BJ (cell line): Measurements from ENCODE around the gene ZMYM5. TPM values are rescaled to one million over a fixed set of nuclear protein-coding genes. Genes with fewer than 3 reads are reported as not detected.

Experiments used
- CTCF ChIA-PET: fragments of 350-600 bp; formaldehyde crosslinking; extraction: SDS; loops from one replicate; lab custom pipeline; 2021; ENCODE audit warnings: antibody characterized with exemption, inconsistent platforms; lab: Yijun Ruan, JAX
- POLR2A ChIA-PET: fragments of 300-600 bp; sonication (Branson Sonifier 250); formaldehyde crosslinking; extraction: SDS; loops from one replicate; lab custom pipeline; 2021; ENCODE audit warnings: antibody characterized with exemption; lab: Charles Lee
- DNase-seq: peaks from one replicate; pipeline ENCODE4 v3.0.0-alpha.2; 2011; ENCODE audit warnings: low read depth
- H3K27me3 ChIP-seq: 2 replicates; pipeline ENCODE4 v1.6.0; 2011; ENCODE audit warnings: low read length; ENCODE audit not compliant: control insufficient read depth, insufficient read depth
- H3K36me3 ChIP-seq: 2 replicates; pipeline ENCODE4 v1.5.1; 2011; ENCODE audit warnings: low read length; ENCODE audit not compliant: control insufficient read depth, insufficient read depth
- H3K4me3 ChIP-seq: 2 replicates; pipeline ENCODE4 v1.5.1; 2011; ENCODE audit warnings: low read depth, mild to moderate bottlenecking, control low read depth, low read length
- CTCF ChIP-seq: IDR thresholded peaks from 2 replicates; pipeline ENCODE4 v1.5.1; 2011; ENCODE audit warnings: low read depth, mild to moderate bottlenecking, control low read depth, inconsistent platforms, low read length, moderate library complexity; ENCODE audit not compliant: insufficient read depth
- polyA plus RNA-seq: library from polyadenylated mRNA; depleted of rRNA; stranded (reverse); fragments of >200 nt; gene quantifications from 2 replicates; pipeline ENCODE4 v1.2.3, GENCODE V29; 2011

ZMYM5 gene
- polyA plus RNA-seq, 1 experiment, result 4.6 TPM

GRCh38 chr13:19845758-19846157 lies 17.7 kb downstream of the ZMYM5 start:
- ChIA-PET CTCF (interaction anchor here (1.7 kb wide), 1 partner anchor 18 kb away, joined by 5 read pairs; the partner anchor contains the start of gene ZMYM5), POLR2A (interaction anchor here (0.6 kb wide), 1 partner anchor 169 kb away, joined by 3 read pairs; no protein-coding TSS in a partner anchor)
- Histone ChIP-seq H3K36me3 (peaks cover 6% of the 10 kb centered on the region), H3K4me3 (no peak overlapping the region), H3K27me3 (no peaks in the 10 kb centered on the region)
- DNase-seq, result peak; percentile 82
- no peak for TF ChIP-seq CTCF

DNA sequence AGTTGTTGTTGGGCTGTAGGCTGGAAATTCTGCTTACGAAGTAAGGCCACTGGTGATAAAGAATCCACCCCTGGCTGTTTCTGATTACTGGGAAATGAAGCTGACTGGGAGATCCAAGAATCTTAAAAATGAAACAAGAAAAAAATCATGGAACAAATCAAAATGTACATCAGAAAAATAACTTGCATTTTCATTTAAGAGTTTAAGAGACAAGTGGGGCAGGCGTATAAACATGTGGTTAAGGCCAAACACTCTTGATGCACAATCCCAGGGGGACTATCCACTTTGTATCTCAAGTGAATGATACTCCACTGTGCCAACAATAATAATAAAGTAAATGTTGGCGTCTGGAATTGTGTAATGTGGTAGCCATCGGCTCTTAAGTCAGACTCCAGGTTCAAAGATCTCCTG lies 24.6 kb downstream of the ZMYM5 start:
- H3K36me3 ChIP-seq, result peaks cover 6% of the 10 kb centered on the region; the same call in 1 of the 2 replicates
- POLR2A ChIA-PET, result no interaction called here
- no peak for TF ChIP-seq CTCF
- no peak overlapping the region for H3K4me3 ChIP-seq
- no peaks in the 10 kb centered on the region for H3K27me3 ChIP-seq
- peak; percentile 18 for DNase-seq
- CTCF ChIA-PET, result interaction anchor here (1.5 to 2.2 kb wide), 2 partner anchors 22 to 25 kb away, joined by 3 to 4 read pairs; no protein-coding TSS in a partner anchor

DNA sequence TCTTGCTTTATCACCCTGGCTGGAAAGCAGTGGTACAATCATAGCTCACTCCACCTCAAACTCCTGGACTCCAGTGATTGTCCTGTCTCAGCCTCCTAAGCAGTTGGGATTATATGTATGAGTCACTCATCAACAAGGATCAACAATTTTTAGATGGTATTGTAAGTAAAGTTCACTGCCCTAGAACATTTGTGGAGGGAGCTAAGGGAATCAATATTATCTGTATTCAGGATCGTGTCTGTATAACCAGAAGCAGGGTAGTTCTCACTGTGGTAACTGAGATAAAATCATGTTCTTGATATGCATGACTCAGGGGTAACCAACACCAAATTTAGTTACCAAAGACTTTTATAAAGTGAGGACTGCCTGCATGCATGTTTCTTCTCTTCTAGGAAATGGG lies 27.0 kb downstream of the ZMYM5 start:
- DNase-seq, result no peak
- Histone ChIP-seq H3K4me3 (no peak overlapping the region), H3K27me3 (no peaks in the 10 kb centered on the region), H3K36me3 (peaks cover 8% of the 10 kb centered on the region)
- ChIA-PET CTCF (no interaction called here), POLR2A (no interaction called here)
- no peak for TF ChIP-seq CTCF

DNA sequence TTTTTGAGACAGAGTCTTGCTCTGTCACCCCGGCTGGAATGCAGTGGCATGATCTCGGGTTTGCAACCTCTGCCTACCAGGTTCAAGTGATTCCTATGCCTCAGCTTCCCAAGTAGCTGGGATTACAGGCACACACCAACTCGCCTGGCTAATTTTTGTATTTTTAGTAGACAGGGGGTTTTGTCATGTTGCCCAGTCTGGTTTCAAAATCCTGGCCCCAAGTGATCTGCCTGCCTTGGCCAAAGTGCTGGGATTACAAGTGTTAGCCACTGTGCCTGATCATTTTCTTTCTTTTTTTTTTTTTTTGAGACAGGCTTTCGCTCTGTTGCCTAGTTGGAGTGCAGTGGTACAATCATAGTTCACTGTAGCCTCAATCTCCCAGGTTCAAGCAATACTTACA lies 28.7 kb downstream of the ZMYM5 start:
- TF ChIP-seq CTCF, result no peak
- CTCF ChIA-PET, result no interaction called here
- POLR2A ChIA-PET, result no interaction called here
- peaks cover 6% of the 10 kb centered on the region for H3K36me3 ChIP-seq
- no peak overlapping the region for H3K4me3 ChIP-seq
- DNase-seq, result no peak
- H3K27me3 ChIP-seq, result no peaks in the 10 kb centered on the region

GRCh38 chr13:19822673-19823072 lies 40.8 kb downstream of the ZMYM5 start:
- H3K36me3 ChIP-seq, result peaks cover 4% of the 10 kb centered on the region
- no peaks in the 10 kb centered on the region for H3K27me3 ChIP-seq
- TF ChIP-seq CTCF, result no peak
- POLR2A ChIA-PET, result interaction anchor here (0.6 kb wide), 1 partner anchor 116 kb away, joined by 6 read pairs; no protein-coding TSS in a partner anchor
- DNase-seq, result no peak
- CTCF ChIA-PET, result no interaction called here
- H3K4me3 ChIP-seq, result no peak overlapping the region
